Stimulated activated CD8-positive, alpha-beta memory T cell treated with anti-CD3 and anti-CD28 coated beads, Interleukin-4, amount 100 ng/mL, for 1 hour (primary cell): ENCODE results near the gene AOX1.
"Not testable (repeated sequence)": the region's sequence is repeated elsewhere in the genome, so short reads cannot be mapped to it uniquely, and the experiment has no call there.

ENCODE experiments used
- DNase-seq, 2 donors: peaks; one replicate each; pipeline ENCODE4 v3.0.0-alpha.2; 2020; ENCODE audit warnings: low read depth in 2 of 2, low spot score in 1 of 2

The AOX1 gene

DNA sequence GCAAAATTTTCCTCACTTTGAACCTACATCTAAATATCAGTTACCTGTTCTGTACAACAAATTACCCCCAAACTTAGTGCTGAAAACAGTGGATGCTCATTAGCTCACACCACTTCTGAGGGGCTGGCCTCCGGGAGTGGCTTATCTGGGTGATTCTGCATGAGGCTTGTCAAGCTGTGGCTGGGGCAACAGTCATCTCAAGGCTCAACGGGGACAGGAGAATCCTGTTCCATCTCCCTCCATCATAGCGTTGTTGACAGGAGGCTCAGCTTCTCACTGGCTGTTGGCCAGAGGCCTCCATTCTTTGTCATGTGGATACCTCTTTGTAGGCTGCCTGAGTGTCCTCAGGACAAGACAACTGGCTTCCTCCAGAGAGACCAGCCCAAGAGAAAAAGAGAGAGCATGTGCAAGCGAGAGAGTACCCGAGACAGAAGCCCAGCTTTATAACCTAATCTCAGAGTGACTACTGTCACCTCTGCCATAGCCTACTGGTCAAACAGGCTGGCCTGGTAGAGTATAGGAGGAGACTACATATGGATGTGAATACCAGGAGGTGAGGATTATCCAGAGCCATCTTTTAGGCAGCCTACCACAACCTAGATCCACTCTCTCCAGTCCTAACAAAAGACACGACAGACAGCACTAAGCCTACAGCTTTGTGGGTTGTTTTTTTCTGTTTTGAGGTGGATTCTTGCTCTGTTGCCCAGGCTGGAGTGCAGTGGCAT, 79.1 kb downstream of the AOX1 start:
- DNase-seq: no peak

DNA sequence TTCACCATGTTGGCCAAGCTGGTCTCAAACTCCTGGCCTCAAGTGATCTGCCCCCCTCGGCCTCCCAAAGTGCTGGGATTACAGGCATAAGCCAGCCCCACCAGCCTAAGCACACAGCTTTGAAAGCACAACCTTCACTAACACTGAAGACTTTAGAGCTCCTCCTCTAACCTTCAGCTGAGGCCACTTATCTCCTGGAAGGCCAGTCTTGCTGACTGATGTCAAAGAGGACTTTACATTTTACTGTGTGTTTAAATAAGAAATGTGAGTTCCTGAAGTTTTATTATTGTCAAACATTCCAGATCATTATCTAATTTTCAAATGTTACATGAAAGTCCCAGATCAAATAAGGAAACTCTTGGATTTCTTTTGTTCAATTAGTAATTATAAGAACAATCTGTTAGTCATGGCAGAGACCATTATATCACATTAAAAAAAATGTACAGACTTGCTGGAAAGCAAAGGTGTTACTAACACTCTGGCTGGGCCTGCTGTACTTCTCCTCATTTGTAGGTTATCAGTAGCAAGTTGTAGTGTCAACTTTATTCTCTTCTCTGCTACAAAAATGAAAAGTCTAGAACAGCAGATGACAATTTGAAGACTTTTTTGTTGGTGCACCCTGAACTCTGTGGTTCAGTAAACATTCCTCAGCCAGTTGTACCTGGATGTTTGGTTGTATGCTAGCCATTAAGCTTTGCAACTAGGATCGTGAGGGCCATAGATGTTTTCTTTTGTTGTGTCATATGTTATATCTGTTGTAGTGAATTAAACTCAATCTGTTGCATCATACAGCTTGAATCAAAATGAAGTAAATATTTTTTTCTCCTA, 80.0 kb downstream of the AOX1 start:
- DNase-seq: no peak

DNA sequence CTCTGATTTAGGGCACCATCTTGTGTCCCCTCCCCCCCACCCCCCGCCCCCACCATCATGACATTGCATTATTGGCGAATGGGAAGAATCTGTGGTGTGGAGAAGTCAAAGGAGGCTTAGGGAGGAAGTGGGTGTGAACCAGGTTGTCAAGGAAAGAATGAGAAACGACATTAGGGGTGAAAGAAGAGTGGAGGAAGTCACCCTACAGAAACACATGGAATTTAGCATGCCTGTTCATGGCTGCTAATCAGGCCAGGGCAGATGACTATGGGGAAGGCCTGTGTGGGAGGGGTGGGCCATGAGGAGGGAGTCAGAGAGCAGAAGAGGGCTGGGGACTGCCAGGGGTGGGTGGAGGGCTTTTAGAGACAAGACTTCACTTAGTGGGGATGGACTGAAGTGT, 81.6 kb downstream of the AOX1 start:
- no peak for DNase-seq

DNA sequence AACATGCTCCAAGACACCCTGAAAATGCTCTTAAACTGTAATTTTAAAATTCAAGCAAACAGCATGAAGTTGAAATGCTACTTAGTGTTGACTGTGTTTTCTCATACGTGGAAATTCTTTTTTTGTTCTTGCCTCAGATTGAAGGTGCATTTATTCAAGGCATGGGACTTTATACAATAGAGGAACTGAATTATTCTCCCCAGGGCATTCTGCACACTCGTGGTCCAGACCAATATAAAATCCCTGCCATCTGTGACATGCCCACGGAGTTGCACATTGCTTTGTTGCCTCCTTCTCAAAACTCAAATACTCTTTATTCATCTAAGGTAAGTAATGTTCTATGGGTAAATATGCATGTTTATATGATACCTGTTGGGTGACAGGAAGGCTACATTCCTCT, 82.7 kb downstream of the AOX1 start:
- DNase-seq: no peak

DNA sequence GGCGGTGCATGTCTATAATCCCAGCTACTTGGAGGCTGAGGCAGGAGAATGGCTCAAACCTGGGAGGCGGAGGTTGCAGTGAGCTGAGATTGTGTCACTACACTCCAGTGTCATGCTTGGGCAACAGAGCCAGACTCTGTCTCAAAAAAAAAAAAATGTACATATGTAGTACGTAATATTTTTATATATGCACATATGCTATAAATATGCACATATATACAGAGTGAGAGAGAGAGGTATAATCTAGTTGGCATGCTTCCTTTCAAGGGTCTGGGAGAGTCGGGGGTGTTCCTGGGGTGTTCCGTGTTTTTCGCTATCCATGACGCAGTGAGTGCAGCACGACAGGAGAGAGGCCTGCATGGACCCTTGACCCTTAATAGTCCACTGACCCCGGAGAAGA, 83.5 kb downstream of the AOX1 start:
- DNase-seq: no peak

DNA sequence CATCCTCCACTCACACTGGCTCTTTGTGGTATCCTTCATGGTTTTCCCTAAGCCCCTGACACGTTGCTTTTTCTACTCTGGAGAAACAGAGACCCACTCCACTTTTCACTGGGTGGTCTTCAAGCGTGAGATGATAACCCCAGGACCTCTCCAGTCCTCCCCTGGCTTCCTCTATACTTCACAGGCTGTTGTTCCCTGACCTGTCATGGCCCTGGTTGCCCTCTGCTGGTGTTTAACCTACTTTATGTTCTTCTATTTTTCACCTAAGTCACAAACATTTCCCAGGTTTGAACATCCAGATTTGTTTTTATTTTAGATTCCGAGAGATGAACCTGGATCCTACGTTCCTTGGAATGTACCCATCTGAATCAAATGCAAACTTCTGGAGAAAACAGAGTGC, 84.5 kb downstream of the AOX1 start:
- no peak for DNase-seq

DNA sequence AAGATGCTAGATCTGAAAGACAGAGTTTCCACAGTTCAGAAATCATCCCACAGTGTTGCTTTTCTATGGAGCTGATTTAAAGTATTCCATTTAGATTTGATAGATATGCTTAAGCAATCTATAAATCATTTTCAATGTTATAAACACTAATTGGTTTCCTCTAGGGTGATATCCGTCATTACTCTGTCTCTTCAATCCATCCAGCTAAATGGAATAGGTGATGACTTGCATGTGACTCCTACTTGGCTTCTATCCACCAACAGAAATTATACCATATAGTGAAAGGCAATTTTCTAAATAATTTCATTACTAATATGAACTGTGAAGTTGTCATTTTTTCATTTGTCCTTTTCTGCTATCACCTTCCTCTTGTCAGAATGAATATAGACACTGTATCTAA, 84.9 kb downstream of the AOX1 start:
- DNase-seq: no peak

DNA sequence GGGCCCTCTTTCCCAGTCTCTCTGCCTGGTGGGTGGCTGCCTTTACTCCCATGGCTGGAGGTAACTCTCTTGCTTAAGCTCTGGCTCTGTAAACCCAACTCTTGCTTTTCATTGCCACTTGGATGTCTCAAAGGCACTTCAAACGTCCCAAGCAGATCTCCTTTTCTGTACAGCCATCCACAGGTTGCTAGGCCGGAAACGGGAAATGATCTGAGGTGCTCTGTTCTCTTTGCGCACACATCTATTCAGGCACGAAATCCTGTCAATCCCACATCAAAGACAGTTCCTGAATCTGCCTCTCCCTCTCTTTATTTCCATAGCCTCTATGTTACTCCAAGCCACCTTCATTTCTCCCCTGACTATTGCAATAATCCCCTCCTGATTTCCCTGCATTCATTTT, 87.4 kb downstream of the AOX1 start:
- DNase-seq: no peak

DNA sequence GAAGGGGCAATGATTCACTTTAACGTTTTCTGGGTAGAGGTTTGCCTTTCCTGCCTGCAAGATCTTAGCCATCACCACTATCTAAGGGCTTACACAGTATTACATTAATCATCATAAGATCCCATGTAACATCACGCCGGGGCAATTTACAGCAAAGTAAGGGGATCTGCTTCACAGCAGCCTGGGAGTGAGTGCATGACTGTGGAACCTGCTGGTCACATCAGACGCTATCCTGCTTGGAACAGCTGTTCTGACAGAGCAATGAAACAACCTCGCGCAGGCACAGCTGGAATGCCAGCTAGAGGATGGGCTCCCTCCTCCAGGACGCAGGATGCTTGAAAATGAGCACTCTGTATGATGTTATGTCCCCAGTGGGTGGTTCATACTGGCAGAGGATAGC, 89.0 kb downstream of the AOX1 start:
- DNase-seq: no peak

DNA sequence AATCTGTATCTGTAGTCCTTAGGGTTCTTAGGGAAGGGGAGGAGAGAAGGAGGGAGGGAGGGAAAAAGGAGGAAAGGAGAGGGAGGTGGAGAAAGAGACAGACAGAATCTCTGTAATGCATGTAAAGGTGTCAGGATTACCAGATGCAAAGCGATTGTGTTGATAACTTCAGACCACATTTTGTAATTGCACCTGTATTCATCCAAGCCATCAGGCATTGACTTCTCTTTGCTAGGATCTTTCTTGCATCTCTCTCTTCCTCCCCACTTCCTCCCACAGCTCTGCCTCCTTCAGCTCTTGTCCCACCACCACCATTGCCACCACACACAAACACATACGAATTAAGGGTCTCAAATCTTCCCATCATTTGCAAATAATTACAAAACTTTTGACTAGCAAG, 91.4 kb downstream of the AOX1 start:
- no peak for DNase-seq

DNA sequence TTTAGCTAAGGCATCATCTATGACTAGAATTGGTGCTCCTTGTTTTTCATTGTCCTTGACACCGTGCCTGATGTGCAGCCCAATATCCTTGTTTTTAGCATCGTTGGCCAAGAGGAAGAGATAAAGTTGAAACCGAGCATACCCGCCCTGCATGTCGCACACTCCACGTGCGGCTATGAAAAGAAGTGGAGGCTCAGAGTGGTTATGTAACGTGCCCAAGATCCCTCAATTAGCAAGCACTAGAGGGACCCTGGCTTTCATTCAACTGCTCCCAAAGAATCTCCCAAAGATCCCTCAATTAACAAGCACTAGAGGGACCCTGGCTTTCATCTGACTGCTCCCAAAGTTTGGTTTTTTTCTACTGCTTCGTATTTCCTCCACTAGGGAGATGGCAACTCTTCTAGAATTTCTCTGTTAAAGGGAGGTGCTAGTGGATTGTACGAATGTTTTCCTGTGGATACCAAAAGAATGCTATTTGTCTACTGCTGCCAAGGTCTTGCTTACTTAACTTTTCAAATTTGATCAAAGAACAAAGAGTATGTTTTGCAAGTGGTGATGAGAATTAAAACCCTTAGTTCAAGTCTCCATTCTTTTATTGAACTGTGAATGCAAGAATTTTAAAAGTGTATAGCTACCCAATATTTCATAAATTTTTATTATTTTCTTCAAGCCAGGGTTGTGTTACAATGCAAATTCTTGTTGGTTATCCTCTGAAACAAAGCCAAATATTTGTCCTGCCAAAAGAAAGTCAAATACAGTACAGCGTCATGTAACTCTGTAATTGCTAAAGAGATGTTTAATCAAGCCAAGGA, 92.1 kb downstream of the AOX1 start:
- DNase-seq: no peak

DNA sequence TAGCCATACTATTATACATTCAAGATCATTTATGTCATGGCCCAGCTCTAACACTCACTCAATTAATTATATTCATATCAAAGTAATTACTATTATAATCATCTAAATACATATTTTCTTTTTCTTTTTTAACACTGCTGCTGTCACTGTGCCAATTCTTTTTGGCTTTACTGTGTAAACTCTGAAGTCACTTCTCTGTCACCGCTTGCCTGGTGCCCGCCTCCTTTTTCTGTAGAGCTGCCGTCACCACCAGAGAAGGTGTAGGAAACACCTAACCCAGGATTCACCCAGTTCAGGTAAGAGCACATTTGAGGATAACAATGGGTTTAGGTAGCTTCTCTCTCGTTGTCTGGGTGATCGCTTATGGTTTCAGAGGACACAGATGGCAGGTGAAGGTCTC, 93.3 kb downstream of the AOX1 start:
- no peak for DNase-seq

DNA sequence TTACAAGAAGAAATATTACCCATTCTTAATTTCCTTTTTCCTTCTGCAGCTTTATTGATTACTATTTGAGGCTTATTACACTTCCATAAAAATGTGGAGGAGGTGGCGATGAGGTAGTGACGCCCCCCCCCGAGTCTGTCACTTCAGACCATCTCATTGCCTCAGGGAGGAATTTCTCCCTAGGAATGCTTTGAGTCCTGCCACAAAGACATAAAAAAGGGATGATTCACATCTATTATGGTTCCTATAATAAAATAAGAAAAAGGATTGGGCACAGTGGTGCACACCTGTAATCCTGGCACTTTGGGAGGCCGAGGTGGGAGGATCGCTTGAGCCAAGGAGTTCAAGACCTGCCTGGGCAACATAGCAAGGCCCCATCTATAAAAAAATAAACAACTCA, 93.7 kb downstream of the AOX1 start:
- no peak for DNase-seq

DNA sequence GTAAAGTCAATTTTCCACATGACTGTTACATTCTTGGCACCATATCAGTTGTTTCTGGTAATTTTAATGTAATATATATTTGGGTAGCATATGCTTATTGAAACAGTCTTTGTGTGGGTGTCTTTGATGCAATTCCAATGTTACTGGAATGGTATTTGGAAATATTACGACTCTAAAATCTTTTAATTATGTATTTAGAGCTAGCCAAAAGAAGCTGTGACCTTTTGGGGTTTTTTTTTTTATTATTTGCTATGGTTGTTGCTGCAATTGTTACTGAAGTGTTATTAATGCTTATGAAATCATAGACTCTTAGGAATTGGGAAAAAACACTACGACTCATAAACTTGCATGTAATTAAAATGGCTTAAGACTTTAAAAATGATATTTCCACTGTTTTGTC, 95.9 kb downstream of the AOX1 start:
- DNase-seq: no peak

DNA sequence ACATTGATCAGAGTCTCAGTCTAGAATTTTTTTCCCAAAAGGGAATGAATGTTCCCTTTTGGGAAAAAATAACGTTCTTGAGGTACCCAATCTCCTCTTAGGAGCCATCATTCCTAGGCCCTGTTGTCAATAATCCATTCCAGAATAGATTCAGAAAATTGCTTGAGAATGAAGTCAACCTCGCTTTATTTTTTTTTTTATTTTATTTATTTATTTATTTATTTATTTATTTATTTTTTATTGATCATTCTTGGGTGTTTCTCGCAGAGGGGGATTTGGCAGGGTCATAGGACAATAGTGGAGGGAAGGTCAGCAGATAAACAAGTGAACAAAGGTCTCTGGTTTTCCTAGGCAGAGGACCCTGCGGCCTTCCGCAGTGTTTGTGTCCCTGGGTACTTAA, 96.6 kb downstream of the AOX1 start:
- not testable (repeated sequence) for DNase-seq

DNA sequence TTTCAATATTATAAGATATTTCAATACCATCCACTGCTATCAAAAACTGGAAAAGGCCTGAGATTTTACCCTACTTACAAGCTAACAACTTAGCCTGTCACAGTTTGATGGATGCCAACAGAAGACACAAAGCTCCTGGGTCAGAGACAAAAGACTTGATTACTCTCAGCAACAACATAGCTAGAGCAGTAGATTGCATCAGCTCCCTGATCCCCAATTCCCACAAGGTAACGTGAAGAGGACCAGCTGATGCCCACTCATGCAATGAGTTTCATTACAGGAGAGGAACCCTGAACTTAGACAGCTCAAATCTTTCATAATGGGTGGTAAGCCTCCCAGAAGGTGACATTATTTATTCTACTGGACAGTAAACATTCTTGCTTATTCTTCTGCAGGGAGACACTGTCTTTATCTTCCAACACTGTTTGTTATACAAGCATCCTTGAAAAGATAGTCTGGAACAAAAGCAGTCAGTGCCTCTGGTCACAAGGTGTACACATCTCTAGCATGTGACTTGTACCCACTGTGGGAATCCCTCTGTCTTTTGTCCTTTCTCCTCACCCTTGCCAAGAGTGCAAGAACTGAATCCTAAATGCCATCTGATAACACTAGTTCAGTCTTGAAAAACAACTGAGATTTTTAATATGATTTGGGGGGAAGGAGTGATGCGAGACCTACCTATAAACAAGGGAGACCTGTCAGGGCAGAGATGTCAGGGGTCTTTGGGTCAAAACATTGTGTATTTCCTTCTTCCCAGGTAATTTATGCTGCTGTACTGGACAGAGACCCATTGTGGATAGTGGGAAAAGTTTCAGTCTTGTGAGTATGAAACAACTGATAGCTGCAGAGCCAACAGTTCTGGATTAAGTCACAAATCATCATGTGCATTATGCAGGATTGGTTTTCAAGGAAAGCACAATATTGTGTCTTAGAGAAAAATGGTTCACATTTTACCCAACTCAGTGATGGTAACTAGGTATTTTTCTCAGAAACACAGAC, 102.4 kb downstream of the AOX1 start:
- no peak for DNase-seq

DNA sequence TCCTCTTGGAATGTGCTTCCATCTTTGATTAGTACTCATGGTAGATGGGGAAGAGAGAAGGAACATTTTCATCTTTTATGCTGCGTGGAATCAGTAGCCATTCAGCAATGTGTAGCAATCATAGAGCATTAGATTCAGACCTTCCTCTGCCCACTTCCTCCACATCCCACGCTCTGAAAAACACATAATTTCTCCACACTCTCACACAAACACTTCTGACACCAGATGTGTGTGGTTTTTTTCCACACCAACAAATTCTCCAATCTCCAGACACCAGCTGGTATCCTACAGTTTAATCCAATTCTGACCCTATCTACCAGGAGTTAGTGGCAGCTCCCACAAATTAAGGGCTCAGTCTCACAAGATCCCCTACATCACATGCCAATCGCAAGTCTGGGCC, 103.3 kb downstream of the AOX1 start:
- no peak for DNase-seq

DNA sequence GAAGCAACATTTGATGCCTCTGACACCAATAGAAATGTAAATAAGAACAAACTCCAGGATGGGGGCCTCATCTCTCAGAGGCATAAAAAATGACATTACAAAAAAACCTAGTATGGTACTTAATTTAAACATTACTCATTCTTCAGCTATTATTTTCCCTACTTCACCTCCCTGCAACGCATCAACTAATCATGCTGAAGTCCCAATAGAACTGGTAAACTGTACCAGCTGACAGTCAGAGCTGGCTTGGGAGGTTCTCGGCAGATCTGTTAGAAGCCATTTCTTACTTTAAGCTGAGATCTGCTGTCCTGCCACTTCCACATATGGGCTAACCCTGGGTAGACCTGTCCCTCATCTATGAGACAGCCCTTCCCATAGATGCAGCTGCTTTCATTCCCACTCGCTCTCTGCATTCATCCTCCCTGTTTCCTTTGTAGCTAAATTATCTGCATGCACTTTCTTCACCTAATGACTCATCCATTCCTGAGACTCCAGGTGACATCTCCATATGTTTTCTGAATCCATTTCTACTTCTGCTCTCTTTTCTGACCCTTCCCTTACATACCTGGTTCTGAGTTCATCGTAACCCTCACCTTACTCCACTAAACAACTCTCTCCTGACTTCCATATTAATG, 108.1 kb downstream of the AOX1 start:
- DNase-seq: no peak

DNA sequence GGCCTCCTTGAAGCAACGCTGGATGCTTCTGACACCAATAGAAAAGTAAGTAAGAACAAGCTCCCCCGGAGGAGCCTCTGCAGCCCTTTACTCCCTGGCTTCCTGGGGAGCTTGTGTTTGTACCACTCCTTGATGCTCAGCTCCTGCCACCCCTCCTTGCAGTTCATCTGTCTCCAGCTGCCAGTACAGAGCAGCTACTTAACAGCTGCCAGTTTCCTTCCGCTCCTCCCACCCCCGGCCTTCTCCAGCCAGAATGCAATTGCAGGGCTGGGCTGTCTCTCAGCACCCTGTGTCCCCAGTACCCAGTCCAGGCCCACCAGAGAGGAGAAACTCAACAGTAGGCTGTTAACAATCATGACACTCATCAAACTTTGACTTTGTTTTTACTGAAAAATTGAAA, 109.4 kb downstream of the AOX1 start:
- DNase-seq: no peak

DNA sequence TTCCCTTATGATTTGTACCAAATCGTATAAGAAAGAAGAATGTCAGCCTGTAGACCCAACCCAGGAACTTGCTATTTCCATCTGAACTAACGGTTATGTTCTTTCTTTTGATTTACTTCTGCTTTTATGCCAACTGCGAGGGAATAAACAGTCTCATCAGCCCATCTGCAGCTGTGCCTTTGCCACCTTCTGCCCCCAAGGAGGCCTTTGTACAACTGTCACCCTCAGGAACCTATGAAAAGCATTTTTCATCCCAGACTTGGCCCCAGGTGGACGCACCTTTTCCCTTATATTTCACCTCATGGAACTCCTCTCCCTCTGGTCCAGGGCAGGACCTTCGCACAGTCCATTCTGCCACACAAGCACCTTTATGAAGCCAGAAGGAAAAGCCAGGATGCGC, 109.8 kb downstream of the AOX1 start:
- no peak for DNase-seq
